AG08395 (cell line): Measurements from ENCODE around the gene DCTN4.

Experiments used
- DNase-seq: peaks from one replicate; pipeline ENCODE4 v3.0.0; 2012; ENCODE audit warnings: mixed read lengths, low spot score

The DCTN4 gene

DNA sequence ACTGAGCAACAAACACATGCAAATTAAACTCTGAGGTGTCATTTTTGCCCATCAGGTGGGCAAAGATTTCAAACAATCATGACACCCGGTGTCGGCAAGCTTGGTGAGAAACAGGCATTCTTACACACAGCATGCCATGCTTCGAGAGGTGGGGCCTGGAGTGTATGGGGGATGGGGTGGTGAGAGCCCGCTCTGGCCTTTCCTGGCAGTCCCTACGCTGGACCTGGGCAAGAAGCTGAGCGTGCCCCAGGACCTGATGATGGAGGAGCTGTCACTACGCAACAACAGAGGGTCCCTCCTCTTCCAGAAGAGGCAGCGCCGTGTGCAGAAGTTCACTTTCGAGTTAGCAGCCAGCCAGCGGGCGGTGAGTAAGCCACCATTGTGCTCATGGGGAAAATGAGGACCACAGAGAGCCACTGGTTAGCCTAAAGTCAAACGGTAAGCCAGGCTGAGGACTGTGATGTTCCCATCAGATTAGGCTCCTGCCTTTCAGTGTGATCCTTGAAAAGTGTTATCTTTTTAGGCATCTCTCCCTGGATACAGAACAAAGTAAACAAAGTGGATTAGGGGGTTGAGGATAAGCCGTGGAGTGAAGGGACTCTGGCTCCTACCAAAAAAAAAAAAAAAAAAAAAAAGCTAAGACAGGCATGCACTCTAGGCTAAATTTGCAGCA lies 88.4 kb downstream of the DCTN4 start:
- DNase-seq, result no peak

DNA sequence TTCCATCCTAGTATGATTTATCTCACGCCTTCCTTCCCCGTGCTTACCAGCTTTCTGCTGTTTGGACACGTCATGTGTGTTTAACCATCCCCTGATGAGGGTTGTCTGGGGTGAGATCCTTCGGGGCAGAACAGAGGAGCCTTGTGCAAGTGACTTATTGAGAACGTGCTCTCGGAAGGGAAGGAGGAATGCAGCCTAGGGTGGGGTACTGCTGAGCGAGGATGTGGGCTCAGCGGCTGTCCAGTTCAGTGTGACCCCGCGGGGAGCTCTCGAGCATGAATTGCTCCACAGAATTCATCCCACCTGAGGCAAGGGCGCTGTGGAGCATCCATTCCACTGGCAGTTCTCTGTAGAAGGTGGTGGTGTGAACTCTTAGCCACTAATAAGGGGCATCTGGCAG lies 93.8 kb downstream of the DCTN4 start:
- DNase-seq, result no peak

GRCh38 chr5:150663936-150664335 lies 94.9 kb downstream of the DCTN4 start:
- DNase-seq, result no peak

DNA sequence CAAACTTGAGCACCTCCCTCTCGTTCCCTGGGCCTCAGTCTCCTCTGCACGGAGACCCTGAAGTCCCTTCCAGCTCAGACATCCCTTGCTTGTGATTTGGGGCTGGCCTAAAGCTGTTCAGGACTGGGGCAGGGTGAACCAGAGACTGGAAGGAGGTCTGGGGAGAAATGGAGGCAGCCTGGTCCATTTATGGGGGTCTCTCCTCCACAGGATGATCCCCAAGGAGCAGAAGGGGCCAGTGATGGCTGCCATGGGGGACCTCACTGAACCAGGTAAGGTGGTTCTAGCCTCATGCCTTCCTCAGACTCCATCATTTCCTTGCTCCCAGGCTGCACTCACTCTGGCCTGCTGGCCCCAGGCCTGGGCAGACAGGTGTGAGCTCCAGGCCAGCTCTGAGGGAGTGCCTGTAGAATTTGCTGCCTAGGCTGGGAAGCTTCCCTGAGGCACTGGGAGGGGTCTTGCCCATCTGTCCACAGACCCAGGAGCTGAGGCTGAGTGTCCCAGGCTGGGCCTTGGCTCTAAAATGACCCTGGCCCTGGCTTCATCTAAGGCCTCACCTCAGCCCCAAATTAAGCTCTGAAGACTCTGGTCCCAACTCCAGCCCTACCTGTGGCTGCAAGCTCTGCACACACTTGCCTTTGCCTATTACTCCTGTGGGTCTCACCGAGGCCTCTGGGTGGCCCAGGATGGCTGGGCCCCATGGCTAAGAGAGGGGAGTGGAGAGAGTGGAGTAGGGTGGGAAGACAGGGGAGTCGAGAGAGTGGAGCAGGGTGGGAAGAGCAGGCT lies 95.9 kb downstream of the DCTN4 start:
- DNase-seq, result no peak

DNA sequence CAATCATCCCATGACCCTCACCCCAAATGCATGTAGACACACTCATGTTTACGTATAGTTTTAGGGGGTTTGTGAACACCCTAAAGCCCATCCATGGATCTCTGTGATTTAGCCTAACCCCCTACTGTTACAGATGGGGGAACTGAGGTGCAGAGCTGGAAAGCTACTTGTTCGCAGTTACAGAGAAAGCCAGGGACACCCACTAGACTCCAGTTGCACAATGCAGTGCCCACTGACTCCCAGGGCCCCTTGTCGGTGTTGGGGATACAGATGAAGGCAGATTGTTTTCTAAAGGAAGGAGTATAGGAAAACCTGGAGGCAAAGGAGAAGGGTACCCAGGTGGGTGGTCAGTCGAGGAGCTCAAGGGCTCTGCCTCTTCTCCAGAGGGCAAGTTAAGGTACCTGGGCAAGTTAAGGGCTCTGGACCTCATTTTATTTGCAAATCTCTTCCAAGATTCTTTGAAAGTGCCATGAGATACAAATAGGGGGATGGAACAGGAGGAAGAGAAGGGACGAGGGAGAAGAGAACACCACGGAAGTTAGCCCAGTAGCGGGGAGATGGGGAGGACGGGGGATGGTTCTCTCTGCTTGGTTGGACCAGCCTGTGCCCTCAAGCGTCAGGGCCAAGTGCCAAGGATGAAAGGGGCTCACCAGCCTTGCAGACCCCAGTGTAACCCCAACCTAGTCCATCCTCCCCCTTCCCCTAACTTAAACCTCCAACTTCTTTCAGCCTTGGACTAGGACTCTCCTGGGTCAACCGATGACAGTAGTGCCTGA lies 96.8 kb downstream of the DCTN4 start:
- DNase-seq, result no peak

- no peak for DNase-seq
Measured at GRCh38 chr5:150661086-150661485, 97.7 kb downstream of the DCTN4 start, which contains the start of gene MYOZ3. Gene MYOZ3, plus strand, starts transcription at chr5:150661251. Its CDS starts 1,691 bp downstream, at chr5:150662942.

DNA sequence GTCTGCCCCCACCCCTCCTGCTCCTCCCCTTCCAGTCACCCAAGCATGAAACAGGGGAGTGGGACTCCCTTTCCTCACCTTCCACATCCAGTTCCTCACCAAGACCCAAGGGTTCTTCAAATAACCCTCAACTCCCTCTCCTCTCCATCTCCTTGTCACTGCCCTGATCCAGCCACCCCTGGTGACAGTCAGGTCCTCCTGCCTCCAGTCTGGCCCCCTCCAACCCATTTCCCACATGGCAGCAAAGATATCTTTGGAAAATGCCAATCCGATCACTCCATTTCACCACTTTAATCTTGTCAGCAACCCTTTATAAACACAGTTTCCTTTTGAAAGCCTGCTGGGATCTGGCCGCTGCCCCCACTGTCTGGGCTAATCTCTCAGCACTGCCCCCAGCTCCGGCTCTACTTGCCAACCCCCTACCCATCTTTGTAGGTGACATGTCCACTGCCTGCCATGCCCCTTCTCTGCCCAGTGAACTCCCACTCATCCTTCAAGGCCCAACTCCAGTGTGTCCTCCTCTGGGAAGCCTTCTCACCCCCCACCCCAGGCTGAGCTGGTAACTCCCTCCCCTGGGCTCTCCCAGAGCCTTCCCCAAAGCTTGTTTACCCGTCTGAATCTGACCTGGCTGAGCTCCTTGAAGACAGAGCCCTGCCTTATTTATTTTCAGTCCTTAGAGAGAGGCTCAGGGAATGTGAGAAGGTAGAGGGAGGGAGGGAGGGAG lies 98.5 kb downstream of the DCTN4 start:
- DNase-seq, result no peak

- no peak for DNase-seq
Measured at GRCh38 chr5:150659360-150660107, 99.3 kb downstream of the DCTN4 start.

DNA sequence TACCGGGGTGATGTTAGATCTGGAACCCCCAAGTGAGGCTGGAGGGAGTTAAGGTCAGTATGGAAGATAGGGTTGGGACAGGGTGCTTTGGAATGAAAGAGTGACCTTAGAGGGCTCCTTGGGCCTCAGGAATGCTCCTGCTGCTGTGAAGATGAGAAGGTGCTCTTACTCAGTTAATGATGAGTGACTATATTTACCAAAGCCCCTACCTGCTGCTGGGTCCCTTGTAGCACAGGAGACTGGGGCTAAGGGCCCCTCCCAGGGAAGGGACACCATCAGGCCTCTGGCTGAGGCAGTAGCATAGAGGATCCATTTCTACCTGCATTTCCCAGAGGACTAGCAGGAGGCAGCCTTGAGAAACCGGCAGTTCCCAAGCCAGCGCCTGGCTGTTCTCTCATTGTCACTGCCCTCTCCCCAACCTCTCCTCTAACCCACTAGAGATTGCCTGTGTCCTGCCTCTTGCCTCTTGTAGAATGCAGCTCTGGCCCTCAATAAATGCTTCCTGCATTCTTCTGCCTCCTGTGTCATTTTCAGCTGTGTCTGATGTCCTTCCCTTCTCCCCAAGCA lies 100.0 kb downstream of the DCTN4 start:
- DNase-seq, result no peak
